ENCODE results near the gene DLG1.

The DLG1 gene

GRCh38 chr3:197317250-197317963 lies 19.0 kb upstream of the DLG1 start:
- peak; percentile 73 for DNase-seq (ENCODE audit: low read depth)

- DNase-seq (ENCODE audit: low read depth) = no peak
Measured at GRCh38 chr3:197312431-197312830, 14.0 kb upstream of the DLG1 start.

- DNase-seq (ENCODE audit: low read depth) = no peak
Measured at GRCh38 chr3:197311591-197311990, 13.2 kb upstream of the DLG1 start.

GRCh38 chr3:197309528-197310361 lies 11.3 kb upstream of the DLG1 start:
- peak; percentile 94 for DNase-seq (ENCODE audit: low read depth)

- DNase-seq (ENCODE audit: low read depth) = no peak
Measured at GRCh38 chr3:197308591-197308990, 10.2 kb upstream of the DLG1 start.

- DNase-seq (ENCODE audit: low read depth) = no peak
Measured at GRCh38 chr3:197306374-197307086, 8.1 kb upstream of the DLG1 start.

GRCh38 chr3:197305854-197306253 lies 7.4 kb upstream of the DLG1 start:
- peak; percentile 68 for DNase-seq (ENCODE audit: low read depth)

- DNase-seq (ENCODE audit: low read depth) = no peak
Measured at GRCh38 chr3:197303452-197303851, 5.0 kb upstream of the DLG1 start.

- no peak for DNase-seq (ENCODE audit: low read depth)
Measured at GRCh38 chr3:197302696-197303341, 4.4 kb upstream of the DLG1 start.

GRCh38 chr3:197302033-197302432 lies 3.6 kb upstream of the DLG1 start:
- no peak for DNase-seq (ENCODE audit: low read depth)

GRCh38 chr3:197300361-197300760 lies 1.9 kb upstream of the DLG1 start:
- DNase-seq (ENCODE audit: low read depth) = no peak

GRCh38 chr3:197298945-197299854 lies 788 bp upstream of the DLG1 start:
- DNase-seq (ENCODE audit: low read depth) = no peak

GRCh38 chr3:197297476-197298340 lies 704 bp downstream of the DLG1 start:
- DNase-seq (ENCODE audit: low read depth) = peak; percentile 74

GRCh38 chr3:197297002-197297401 lies 1.4 kb downstream of the DLG1 start:
- DNase-seq (ENCODE audit: low read depth) = no peak

GRCh38 chr3:197296545-197296944 lies 1.9 kb downstream of the DLG1 start:
- DNase-seq (ENCODE audit: low read depth) = no peak

GRCh38 chr3:197295871-197296270 lies 2.5 kb downstream of the DLG1 start:
- DNase-seq (ENCODE audit: low read depth) = no peak

GRCh38 chr3:197293605-197294237 lies 4.7 kb downstream of the DLG1 start:
- DNase-seq (ENCODE audit: low read depth) = no peak

GRCh38 chr3:197292648-197293047 lies 5.8 kb downstream of the DLG1 start:
- no peak for DNase-seq (ENCODE audit: low read depth)

- DNase-seq (ENCODE audit: low read depth) = no peak
Measured at GRCh38 chr3:197292083-197292646, 6.2 kb downstream of the DLG1 start.
